Activated CD4-positive, alpha-beta T cell treated with anti-CD3 and anti-CD28 coated beads for 4 hours (primary cell): Measurements from ENCODE around the gene WFDC12.

ENCODE experiments used
- DNase-seq, 2 donors: peaks; one replicate each; pipeline ENCODE4 v3.0.0-alpha.2; 2020

WFDC12 gene

DNA sequence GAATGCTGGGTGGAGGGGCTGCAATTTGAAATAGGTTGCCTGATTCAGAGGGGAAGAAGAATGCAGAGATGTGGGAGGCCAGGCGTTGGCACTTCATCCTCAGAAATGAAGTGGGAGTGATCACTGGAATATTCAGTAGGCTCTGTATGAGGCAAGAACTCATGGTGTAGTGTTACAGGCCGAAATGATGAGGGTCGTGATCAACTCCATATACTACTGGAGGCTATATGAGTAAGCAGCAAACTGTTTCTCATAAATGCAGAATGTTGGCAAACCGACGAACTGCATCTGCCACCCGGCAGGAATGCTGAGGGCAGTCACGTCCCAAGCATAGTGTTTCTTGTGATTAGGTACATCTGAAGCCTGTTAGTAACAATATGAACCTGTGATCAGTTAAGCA is 36.0 kb downstream of the WFDC12 start:
- DNase-seq, result no peak

DNA sequence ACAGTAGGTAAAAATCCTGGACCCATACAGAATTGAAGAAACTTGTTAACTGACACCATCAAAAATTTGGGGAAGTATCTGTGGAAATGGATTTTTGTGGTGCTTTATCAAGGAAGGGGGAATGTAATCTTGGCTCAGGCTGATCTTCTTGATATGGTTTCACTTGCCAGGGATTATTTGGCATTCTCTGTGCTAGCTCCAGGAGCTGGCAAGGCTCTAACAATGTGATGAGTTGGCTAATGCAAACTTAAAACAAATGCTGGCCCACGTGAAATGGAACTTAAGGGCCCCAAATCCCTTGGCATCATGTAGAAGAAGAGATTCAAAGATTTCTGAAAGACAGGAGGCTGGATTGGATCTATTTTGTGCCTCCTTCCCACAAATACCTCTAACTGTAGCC is 36.5 kb downstream of the WFDC12 start:
- DNase-seq, result no peak

DNA sequence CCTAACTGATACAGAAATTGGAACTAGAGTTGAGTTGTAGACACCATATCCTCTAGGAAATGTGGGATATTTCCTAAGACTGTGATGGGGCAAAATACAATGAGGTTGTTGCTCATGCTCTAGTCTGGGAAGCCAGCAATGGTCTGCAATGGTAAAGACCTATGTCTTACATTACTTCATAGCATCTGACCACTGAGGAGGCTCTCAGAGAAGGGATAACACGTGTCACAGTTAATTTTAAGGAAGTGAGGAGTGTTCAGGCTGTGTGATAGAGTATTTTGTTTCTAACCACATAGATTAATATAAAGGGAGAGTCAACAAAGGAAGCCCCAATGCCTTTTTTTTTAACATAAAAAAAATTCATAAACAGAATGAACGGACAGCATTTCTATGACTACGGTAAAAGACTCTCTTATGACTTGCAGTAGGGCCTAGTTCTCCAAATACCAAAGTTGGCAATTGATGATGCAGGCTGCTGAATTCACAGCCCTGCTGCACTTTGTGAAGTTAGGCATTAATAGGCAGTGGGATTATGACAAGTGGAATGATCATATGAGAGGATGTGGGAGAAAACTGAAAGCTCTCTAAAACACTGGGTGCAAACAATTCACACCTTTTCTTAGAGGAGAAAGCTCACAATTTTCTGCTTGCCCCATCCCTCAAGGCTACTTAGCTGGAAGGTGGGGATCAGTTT is 37.0 kb downstream of the WFDC12 start:
- no peak for DNase-seq

DNA sequence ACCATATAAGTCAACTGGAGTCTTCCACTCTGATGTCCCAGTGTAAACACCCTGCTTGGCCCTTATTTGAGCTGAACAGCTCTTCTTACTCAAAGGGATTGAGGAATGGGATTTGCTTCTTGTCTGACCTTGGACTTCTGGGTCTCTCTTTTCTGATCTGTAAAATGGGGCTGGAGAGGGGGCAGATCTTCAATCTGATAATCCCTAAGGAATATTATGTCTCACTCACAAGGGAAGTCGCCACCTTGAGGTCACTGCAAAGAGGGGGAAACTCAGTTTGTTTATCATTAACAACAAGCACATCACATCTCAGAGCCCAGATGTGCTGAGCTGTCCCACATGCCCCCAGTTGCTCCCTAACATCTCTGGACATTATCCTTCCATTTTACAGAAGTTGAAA is 38.4 kb downstream of the WFDC12 start:
- no peak for DNase-seq

DNA sequence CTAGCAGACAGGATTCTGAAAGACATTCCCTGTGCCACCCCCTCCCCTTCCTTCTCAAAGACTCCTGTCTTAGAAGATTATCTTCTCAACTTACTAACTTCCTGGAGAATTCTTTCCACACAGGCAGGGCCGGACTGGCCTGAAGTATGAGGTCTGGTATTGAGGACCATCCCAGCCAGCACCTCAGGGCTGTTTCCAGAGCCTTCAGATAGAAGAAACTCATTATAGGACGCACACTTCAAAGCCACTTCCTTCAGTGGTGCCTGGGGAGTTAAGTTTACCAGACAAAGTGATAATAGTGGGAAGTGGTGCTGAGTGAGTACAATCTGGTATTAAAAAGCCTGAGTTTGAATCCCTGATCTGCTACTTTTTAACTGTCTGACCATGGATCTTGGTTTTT is 39.0 kb downstream of the WFDC12 start:
- no peak for DNase-seq

DNA sequence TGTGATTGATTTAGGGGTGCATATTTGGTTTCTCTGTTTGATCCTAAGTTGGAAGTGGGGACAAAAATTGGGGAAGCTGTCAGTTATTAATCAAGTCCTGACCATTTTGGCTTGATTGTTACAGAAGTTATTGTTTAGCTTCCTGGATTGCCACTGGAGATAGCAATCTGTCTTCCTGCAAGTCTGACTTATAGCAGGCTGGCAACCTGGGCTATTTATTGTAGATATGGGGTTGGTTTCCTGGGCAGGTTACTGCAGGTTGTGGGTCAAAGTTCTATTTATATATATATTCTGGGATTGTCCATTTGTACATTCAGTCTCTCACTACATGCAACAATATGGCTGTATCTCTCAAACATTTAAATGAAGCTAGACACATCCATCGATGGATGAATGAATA is 41.1 kb downstream of the WFDC12 start:
- no peak for DNase-seq

DNA sequence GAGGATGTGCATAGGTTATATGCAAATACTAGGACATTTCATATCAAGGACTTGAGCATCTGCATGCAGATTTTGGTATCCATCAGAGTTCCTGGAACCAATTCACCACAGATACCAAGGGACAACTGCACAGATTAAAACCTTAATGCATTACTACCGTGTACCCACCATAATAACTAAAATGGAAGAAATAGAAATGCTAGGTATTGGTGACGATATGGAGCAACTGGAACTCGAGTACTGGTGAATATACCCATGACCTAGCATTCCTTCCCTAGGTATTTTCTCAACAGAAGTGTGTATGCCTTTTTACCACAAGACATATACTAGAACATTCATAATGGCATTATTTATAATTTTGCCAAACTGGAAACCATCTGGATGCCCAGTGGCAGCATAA is 41.8 kb downstream of the WFDC12 start:
- DNase-seq, result no peak

DNA sequence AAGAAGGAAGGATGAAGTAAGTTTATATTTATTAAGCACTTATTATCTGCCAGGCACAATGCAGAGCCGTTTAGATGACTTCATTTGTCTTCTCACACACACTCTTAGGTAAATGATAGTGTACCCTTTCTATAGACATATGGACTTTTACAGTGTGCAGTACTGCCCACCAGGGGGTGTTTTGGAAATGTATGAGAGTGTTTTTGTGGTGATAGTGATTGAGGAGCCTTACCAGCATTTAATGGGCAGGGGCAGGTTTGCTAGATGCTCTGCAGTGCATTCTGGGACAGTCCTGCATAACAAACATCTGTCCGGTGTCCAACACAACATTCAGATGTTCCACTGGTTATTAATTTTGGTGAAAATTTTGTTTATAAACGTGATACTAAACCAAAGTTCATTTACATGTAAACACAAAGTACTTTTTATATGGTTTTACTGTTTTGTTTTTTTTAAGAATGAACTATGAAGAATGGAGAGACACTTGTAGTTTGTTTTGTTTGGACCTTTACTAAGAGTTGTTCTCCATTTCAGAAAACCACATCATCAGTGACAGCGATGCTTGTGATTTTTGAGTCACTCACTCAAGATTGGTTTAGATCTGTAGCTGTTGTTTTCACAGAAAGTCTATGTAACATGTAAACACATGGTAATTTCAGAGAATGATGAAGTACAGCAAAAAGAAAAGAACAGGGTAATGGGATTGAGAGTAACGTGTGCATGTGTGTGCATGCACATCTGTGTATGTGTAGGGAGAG is 43.2 kb downstream of the WFDC12 start:
- DNase-seq, result no peak

DNA sequence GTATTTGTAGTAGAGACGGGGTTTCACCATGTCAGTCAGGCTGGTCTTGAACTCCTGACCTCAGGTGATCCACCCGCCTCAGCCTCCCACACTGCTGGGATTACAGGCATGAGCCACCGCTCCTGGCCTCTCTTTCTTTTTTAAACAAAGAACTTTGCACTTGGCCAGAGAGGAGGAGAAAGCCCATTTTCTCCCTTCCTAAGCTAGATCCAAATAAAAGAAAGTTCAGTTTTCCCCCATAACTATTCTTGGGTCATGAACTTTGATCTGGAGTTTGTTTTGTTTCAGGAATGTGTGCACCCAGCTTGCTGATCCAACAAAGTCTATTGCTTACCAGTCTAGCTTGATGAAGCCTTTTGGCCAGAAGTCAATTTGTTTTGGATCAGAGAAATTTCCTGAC is 46.7 kb downstream of the WFDC12 start:
- no peak for DNase-seq
